HEK293 (cell line): Measurements from ENCODE around the gene ZNF189.
A peak's percentile ranks its signal among the peaks of the same experiment; 100 is the strongest.

Experiments
- CTCF ChIA-PET: fragments of 350-600 bp; formaldehyde crosslinking; extraction: SDS; loops from one replicate; lab custom pipeline; 2021; ENCODE audit warnings: antibody characterized with exemption; lab: Yijun Ruan, JAX
- POLR2A ChIA-PET: fragments of 300-600 bp; formaldehyde crosslinking; extraction: SDS; loops from one replicate; lab custom pipeline; 2020; ENCODE audit warnings: antibody characterized with exemption, inconsistent platforms; lab: Yijun Ruan, JAX
- H3K27ac ChIP-seq: fragments of 200-500 bp; sonication (Bioruptor generic); 2 replicates; pipeline ENCODE4 v1.5.1; 2014; ENCODE audit warnings: low read depth, low read length, control low read depth, inconsistent platforms; ENCODE audit errors: extremely low read depth
- H3K36me3 ChIP-seq, 2 experiments: fragments of 200-500 bp in 1 of 2; sonication (Bioruptor generic) in 1 of 2; 1 replicate in 1 of 2; 2 replicates in 1 of 2; pipeline ENCODE4 v1.5.1; 2014 to 2017; ENCODE audit warnings: inconsistent platforms in 2 of 2, low read length in 2 of 2; ENCODE audit not compliant: control insufficient read depth in 2 of 2, insufficient read depth in 1 of 2
- H3K4me1 ChIP-seq: fragments of 200-500 bp; sonication (Bioruptor generic); 2 replicates; pipeline ENCODE4 v1.5.1; 2014; ENCODE audit warnings: mild to moderate bottlenecking, low read length, inconsistent platforms; ENCODE audit not compliant: control insufficient read depth, insufficient read depth
- H3K4me3 ChIP-seq: 2 replicates; pipeline ENCODE4 v1.5.1; 2011; ENCODE audit warnings: low read depth, mild to moderate bottlenecking, control low read depth, low read length, moderate library complexity
- H3K9me3 ChIP-seq: fragments of 200-500 bp; sonication (Bioruptor generic); 2 replicates; pipeline ENCODE4 v1.5.1; 2014; ENCODE audit warnings: low read depth, low read length, inconsistent platforms; ENCODE audit not compliant: control insufficient read depth, insufficient read depth
- EGR2 ChIP-seq: fragments of 450-650 bp; formaldehyde crosslinking; IDR thresholded peaks from 2 replicates; pipeline ENCODE4 v1.5.1; 2016; ENCODE audit warnings: low read depth, missing biosample characterization, missing genetic modification characterization
- GLI2 ChIP-seq: fragments of 450-650 bp; formaldehyde crosslinking; IDR thresholded peaks from 2 replicates; pipeline ENCODE4; 2017; ENCODE audit warnings: missing biosample characterization, missing genetic modification characterization, low read depth, borderline replicate concordance
- GLIS2 ChIP-seq: fragments of 450-650 bp; formaldehyde crosslinking; IDR thresholded peaks from 2 replicates; pipeline ENCODE4 v1.5.1; 2016; ENCODE audit warnings: missing biosample characterization, missing genetic modification characterization
- PRDM1 ChIP-seq: fragments of 450-650 bp; formaldehyde crosslinking; IDR thresholded peaks from 2 replicates; pipeline ENCODE4; 2016; ENCODE audit warnings: missing biosample characterization, missing genetic modification characterization
- SP2 ChIP-seq: fragments of 450-650 bp; formaldehyde crosslinking; IDR thresholded peaks from 2 replicates; pipeline ENCODE4 v1.5.1; 2016; ENCODE audit warnings: missing biosample characterization, missing genetic modification characterization
- ZEB2 ChIP-seq: fragments of 450-650 bp; formaldehyde crosslinking; IDR thresholded peaks from 2 replicates; pipeline ENCODE4 v1.5.1; 2016; ENCODE audit warnings: missing biosample characterization, missing genetic modification characterization
- ZFHX2 ChIP-seq: fragments of 450-650 bp; formaldehyde crosslinking; conservative IDR thresholded peaks from 2 replicates; pipeline ENCODE4 v1.5.1; 2016; ENCODE audit warnings: missing biosample characterization, missing genetic modification characterization
- ZIC2 ChIP-seq: fragments of 450-650 bp; formaldehyde crosslinking; IDR thresholded peaks from 2 replicates; pipeline ENCODE4 v1.5.1; 2016; ENCODE audit warnings: missing biosample characterization, missing genetic modification characterization
- ZNF121 ChIP-seq: fragments of 450-650 bp; formaldehyde crosslinking; IDR thresholded peaks from 2 replicates; pipeline ENCODE4 v1.5.1; 2016; ENCODE audit warnings: missing biosample characterization, missing genetic modification characterization
- ZNF2 ChIP-seq: fragments of 450-650 bp; formaldehyde crosslinking; IDR thresholded peaks from 2 replicates; pipeline ENCODE4 v1.5.1; 2016; ENCODE audit warnings: missing biosample characterization, missing genetic modification characterization
- ZNF221 ChIP-seq: fragments of 450-650 bp; formaldehyde crosslinking; IDR thresholded peaks from 2 replicates; pipeline ENCODE4 v1.5.1; 2017; ENCODE audit warnings: missing biosample characterization, missing genetic modification characterization, borderline replicate concordance
- ZNF274 ChIP-seq, 2 experiments: fragments of 200-500 bp in 1 of 2; fragments of 450-650 bp in 1 of 2; sonication (Bioruptor generic) in 1 of 2; formaldehyde crosslinking in 1 of 2; IDR thresholded peaks; 2 replicates each; pipeline versions ENCODE4 v1.5.1 to v1.6.1; 2014 to 2016; ENCODE audit warnings: borderline replicate concordance in 1 of 2, inconsistent platforms in 1 of 2, low read length in 1 of 2, missing biosample characterization in 1 of 2, missing genetic modification characterization in 1 of 2
- ZNF366 ChIP-seq: fragments of 450-650 bp; formaldehyde crosslinking; conservative IDR thresholded peaks from 2 replicates; pipeline ENCODE4 v1.5.1; 2016; ENCODE audit warnings: missing biosample characterization, missing genetic modification characterization
- ZNF530 ChIP-seq: fragments of 450-650 bp; formaldehyde crosslinking; IDR thresholded peaks from 2 replicates; pipeline ENCODE4 v1.5.1; 2016; ENCODE audit warnings: low read depth, missing biosample characterization, missing genetic modification characterization
- ZNF623 ChIP-seq: fragments of 450-650 bp; formaldehyde crosslinking; IDR thresholded peaks from 2 replicates; pipeline ENCODE4 v1.5.1; 2016; ENCODE audit warnings: missing biosample characterization, missing genetic modification characterization
- ZNF626 ChIP-seq: fragments of 450-650 bp; sonication (Bioruptor Pico); formaldehyde crosslinking; IDR thresholded peaks from 2 replicates; pipeline ENCODE4 v1.5.1; 2018; ENCODE audit warnings: missing biosample characterization, missing genetic modification characterization, inconsistent platforms
- TF ChIP-seq, protein P1 (sequence below): fragments of 450-650 bp; formaldehyde crosslinking; IDR thresholded peaks from 2 replicates; pipeline ENCODE4 v1.5.1; 2016; ENCODE audit warnings: missing biosample characterization, missing genetic modification characterization
- TF ChIP-seq, protein P2 (sequence below): fragments of 450-650 bp; formaldehyde crosslinking; IDR thresholded peaks from 2 replicates; pipeline ENCODE4 v1.5.1; 2016; ENCODE audit warnings: missing biosample characterization, missing genetic modification characterization, borderline replicate concordance
- TF ChIP-seq, protein P3 (sequence below): fragments of 450-650 bp; formaldehyde crosslinking; IDR thresholded peaks from 2 replicates; pipeline ENCODE4 v1.5.1; 2016; ENCODE audit warnings: missing biosample characterization, missing genetic modification characterization
- TF ChIP-seq, protein P4 (sequence below): fragments of 450-650 bp; formaldehyde crosslinking; IDR thresholded peaks from 2 replicates; pipeline ENCODE4 v1.5.1; 2016; ENCODE audit warnings: missing biosample characterization, missing genetic modification characterization
- TF ChIP-seq, protein P5 (sequence below): fragments of 450-650 bp; formaldehyde crosslinking; optimal IDR thresholded peaks from 2 replicates; pipeline ENCODE3; 2016; ENCODE audit warnings: missing biosample characterization, mild to moderate bottlenecking, missing genetic modification characterization

ZNF189 gene

DNA sequence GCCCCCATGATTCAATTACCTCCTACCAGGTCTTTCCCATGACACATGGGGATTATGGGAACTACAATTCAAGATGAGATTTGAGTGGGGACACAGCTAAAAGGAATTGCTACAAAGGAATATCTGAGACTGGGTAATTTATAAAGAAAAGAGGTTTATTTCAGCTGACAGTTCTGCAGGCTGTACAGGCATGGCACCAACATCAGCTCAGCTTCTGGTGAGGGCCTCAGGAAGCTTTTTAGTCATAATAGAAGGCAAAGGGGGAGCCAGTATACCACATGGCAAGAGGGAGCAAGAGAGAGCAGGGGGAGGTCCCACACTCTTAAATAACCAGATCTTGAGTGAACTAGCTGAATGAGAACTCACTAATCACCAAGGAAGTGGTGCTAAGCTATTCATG is 48.1 kb downstream of the ZNF189 start:
- ChIA-PET CTCF (interaction anchor here (1.3 to 1.6 kb wide), 3 partner anchors 12 to 146 kb away, joined by 3 to 10 read pairs (median 3); partner anchors contain the start of gene RNF20), POLR2A (no interaction called here)
- H3K4me1 ChIP-seq = no peaks in the 10 kb centered on the region
- H3K27ac ChIP-seq = no peak overlapping the region
- H3K9me3 ChIP-seq = no peaks in the 10 kb centered on the region
- no peak overlapping the region for H3K4me3 ChIP-seq
- no peaks in the 10 kb centered on the region for H3K36me3 ChIP-seq
- TF ChIP-seq ZNF274 (IDR thresholded peaks at IDR 0.05; ENCODE audit: low read length) (no peak), ZNF274 (tag by site-specific recombination; IDR thresholded peaks at IDR 0.05; ENCODE audit: borderline replicate concordance) (no peak)

DNA sequence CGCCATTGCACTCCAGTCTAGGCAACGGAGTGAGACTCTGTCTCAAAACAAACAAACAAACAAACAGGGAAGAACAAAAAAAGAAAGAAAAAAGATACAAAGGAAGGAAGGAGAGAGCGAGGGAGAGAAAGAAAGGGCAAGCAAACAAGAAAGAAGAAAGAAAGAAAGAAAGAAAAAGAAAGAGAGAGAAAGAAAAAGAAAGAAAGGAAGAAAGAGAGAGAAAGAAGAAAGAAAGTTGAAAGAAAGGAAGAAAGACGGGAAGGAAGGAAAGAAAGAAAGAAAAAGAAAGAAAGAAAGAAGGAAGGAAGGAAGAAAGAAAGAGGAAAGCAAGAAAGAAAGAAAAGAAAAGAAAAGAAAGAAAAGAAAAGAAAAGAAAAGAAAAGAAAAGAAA is 50.0 kb downstream of the ZNF189 start:
- Histone ChIP-seq H3K4me1 (no peaks in the 10 kb centered on the region), H3K27ac (no peak overlapping the region), H3K9me3 (no peaks in the 10 kb centered on the region), H3K36me3 (no peaks in the 10 kb centered on the region)
- POLR2A ChIA-PET = interaction anchor here (0.9 to 1.0 kb wide), 2 partner anchors 10 to 11 kb away, joined by 3 read pairs; no protein-coding TSS in a partner anchor
- TF ChIP-seq, protein P1, sequence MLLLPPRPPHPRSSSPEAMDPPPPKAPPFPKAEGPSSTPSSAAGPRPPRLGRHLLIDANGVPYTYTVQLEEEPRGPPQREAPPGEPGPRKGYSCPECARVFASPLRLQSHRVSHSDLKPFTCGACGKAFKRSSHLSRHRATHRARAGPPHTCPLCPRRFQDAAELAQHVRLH (tag by site-specific recombination) = no peak
- TF ChIP-seq ZNF121 (tag by site-specific recombination) (no peak), PRDM1 (tag by site-specific recombination) (peak; percentile 43; the same call in 1 of the 2 replicates), ZNF2 (tag by site-specific recombination) (0 out of 2 replicates have a peak, but pooled peaks have one; percentile 33), ZNF366 (peak; percentile 89), ZNF623 (tag by site-specific recombination) (no peak), ZNF221 (tag by site-specific recombination) (no peak), GLI2 (tag by site-specific recombination) (no peak), ZNF530 (tag by site-specific recombination) (no peak)
- TF ChIP-seq, protein P2, sequence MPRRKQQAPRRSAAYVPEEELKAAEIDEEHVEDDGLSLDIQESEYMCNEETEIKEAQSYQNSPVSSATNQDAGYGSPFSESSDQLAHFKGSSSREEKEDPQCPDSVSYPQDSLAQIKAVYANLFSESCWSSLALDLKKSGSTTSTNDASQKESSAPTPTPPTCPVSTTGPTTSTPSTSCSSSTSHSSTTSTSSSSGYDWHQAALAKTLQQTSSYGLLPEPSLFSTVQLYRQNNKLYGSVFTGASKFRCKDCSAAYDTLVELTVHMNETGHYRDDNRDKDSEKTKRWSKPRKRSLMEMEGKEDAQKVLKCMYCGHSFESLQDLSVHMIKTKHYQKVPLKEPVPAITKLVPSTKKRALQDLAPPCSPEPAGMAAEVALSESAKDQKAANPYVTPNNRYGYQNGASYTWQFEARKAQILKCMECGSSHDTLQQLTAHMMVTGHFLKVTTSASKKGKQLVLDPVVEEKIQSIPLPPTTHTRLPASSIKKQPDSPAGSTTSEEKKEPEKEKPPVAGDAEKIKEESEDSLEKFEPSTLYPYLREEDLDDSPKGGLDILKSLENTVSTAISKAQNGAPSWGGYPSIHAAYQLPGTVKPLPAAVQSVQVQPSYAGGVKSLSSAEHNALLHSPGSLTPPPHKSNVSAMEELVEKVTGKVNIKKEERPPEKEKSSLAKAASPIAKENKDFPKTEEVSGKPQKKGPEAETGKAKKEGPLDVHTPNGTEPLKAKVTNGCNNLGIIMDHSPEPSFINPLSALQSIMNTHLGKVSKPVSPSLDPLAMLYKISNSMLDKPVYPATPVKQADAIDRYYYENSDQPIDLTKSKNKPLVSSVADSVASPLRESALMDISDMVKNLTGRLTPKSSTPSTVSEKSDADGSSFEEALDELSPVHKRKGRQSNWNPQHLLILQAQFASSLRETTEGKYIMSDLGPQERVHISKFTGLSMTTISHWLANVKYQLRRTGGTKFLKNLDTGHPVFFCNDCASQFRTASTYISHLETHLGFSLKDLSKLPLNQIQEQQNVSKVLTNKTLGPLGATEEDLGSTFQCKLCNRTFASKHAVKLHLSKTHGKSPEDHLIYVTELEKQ = no peak
- TF ChIP-seq, all 188 proteins: peak for 3
- no peak overlapping the region for H3K4me3 ChIP-seq
- CTCF ChIA-PET = interaction anchor here (0.6 to 3.9 kb wide), 41 partner anchors 8 to 475 kb away, joined by 3 to 41 read pairs (median 4); partner anchors contain the start of genes MRPL50, RNF20 and ZNF189

DNA sequence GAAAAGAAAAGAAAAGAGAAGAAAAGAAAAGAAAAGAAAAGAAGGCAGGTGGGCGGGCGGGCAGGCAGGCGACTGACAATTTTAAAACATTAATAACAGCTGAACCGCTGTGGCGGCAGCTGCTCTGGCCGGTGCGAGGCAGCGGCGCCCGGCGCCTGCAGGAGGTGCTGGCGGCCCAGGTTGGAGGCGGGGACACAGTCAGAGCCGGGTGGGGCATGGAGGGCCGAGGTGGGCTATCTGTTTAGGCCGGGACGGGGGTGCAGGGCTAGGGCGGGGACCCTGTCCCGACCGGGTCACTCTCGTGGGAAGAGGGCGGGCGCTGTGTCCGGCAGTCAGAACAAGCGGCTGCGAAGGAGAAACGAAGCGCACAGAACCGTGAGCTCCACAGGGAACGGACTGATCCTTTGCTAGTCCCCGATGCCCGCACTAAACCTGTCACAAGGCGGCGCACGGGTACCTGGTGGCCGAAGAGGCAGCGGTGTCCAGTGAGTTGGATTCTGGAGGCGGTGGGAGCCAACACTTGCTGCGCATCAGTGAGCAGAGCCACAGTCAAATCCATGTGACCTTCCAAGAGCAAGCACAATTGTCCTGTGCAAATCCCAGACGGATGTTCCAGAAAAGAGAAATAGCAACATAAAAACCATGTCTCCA is 50.5 kb downstream of the ZNF189 start:
- Histone ChIP-seq H3K9me3 (no peaks in the 10 kb centered on the region), H3K27ac (no peak overlapping the region), H3K4me1 (no peaks in the 10 kb centered on the region), H3K4me3 (peak overlapping the region; percentile 55), H3K36me3 (no peaks in the 10 kb centered on the region)
- ChIA-PET POLR2A (interaction anchor here (0.9 to 1.0 kb wide), 2 partner anchors 10 to 11 kb away, joined by 3 read pairs; no protein-coding TSS in a partner anchor), CTCF (interaction anchor here (0.6 to 3.9 kb wide), 40 partner anchors 9 to 474 kb away, joined by 3 to 41 read pairs (median 4); partner anchors contain the start of genes MRPL50, RNF20 and ZNF189)
- TF ChIP-seq ZNF626 (tag by site-specific recombination) (no peak), SP2 (peak; percentile 81), ZEB2 (tag by site-specific recombination) (peak; percentile 70), EGR2 (0 out of 2 replicates have a peak, but pooled peaks have one; percentile 4), GLIS2 (tag by site-specific recombination) (peak; percentile 56), ZIC2 (tag by site-specific recombination) (0 out of 2 replicates have a peak, but pooled peaks have one; percentile 6), ZFHX2 (tag by site-specific recombination) (no peak)
- TF ChIP-seq, protein P3, sequence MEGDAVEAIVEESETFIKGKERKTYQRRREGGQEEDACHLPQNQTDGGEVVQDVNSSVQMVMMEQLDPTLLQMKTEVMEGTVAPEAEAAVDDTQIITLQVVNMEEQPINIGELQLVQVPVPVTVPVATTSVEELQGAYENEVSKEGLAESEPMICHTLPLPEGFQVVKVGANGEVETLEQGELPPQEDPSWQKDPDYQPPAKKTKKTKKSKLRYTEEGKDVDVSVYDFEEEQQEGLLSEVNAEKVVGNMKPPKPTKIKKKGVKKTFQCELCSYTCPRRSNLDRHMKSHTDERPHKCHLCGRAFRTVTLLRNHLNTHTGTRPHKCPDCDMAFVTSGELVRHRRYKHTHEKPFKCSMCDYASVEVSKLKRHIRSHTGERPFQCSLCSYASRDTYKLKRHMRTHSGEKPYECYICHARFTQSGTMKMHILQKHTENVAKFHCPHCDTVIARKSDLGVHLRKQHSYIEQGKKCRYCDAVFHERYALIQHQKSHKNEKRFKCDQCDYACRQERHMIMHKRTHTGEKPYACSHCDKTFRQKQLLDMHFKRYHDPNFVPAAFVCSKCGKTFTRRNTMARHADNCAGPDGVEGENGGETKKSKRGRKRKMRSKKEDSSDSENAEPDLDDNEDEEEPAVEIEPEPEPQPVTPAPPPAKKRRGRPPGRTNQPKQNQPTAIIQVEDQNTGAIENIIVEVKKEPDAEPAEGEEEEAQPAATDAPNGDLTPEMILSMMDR (tag by site-specific recombination) = peak; percentile 92
- TF ChIP-seq, protein P4, sequence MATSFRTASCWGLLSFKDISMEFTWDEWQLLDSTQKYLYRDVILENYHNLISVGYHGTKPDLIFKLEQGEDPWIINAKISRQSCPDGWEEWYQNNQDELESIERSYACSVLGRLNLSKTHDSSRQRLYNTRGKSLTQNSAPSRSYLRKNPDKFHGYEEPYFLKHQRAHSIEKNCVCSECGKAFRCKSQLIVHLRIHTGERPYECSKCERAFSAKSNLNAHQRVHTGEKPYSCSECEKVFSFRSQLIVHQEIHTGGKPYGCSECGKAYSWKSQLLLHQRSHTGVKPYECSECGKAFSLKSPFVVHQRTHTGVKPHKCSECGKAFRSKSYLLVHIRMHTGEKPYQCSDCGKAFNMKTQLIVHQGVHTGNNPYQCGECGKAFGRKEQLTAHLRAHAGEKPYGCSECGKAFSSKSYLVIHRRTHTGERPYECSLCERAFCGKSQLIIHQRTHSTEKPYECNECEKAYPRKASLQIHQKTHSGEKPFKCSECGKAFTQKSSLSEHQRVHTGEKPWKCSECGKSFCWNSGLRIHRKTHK (tag by site-specific recombination) = no peak
- TF ChIP-seq, protein P5, sequence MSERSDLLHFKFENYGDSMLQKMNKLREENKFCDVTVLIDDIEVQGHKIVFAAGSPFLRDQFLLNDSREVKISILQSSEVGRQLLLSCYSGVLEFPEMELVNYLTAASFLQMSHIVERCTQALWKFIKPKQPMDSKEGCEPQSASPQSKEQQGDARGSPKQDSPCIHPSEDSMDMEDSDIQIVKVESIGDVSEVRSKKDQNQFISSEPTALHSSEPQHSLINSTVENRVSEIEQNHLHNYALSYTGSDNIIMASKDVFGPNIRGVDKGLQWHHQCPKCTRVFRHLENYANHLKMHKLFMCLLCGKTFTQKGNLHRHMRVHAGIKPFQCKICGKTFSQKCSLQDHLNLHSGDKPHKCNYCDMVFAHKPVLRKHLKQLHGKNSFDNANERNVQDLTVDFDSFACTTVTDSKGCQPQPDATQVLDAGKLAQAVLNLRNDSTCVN = peak; percentile 36
